ENCODE data around the gene CACNA1G.

Gene CACNA1G

DNA sequence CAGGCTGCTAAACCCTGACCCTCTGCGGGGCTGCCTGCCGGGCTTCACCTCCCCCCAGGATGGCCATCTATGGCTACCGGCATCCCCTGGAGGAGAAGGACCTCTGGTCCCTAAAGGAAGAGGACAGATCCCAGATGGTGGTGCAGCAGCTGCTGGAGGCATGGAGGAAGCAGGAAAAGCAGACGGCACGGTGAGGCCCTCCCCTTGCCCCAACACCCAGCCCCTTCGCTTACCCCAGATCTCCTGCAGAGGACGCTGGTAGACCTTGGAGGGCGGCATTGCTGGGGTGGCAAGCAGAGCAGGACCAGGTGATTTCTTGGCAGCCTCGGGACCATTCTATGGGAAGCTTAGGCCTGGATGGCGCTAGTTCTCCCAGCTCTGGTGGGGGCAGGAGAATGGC lies 98.7 kb downstream of the CACNA1G start:
- no peak for DNase-seq

DNA sequence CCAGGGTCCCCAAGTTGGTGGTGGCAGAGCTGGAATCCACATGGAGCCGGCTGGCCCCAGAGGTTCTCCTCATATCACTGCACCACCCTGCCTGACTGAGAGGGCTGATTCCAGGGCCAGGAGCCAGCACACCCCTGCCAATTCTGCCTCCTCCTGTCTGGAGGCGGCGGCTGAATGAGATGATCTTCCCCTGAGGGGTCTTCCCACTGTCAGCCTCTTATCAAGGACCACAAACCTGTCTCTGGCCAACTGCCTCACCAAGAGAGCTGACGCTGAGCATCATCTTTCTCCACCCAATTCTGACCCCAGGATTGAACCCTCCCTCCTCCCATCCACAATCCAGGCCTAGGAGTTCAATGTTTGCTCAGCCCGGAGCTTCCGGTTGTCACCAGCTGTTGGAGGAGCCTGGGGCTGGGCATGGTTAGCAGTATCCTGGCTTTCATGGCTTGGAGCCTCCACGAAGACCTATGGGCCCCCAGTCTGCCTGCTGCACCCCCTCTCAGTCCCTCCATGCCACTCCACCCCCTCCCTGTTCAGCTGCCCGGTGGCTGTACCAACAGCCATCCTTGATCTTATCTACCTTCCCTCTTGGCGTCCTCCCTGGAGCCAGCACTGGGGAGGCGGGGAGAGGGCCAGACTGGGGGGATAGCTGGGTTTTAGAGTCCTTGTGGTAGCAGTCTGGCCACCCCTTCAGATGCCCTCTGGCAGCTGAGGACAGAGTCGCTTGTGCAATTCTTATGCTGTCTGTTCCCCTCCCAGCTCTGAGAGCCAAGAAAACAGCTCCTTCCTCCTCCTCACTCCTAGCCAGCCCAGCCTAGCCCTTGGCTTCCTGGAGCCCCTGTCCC lies 99.7 kb downstream of the CACNA1G start:
- DNase-seq, result no peak

DNA sequence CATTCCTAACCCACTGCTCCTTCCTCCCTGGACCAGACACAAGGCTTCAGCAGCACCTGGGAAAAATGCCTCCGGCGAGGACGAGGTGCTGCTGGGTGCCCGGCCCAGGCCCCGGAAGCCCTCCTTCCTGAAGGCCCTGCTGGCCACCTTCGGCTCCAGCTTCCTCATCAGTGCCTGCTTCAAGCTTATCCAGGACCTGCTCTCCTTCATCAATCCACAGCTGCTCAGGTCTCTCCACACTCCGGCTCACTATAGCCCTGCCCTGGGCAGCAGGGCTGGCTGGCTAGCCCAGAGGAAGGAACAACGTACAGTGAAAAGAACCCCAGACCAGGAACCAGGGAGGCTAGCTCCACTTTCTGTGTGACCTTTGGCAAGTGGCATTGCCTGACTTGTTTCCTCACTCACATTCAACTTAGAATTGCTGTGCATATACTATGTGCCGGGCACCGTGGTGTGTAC lies 100.4 kb downstream of the CACNA1G start:
- DNase-seq, result no peak

DNA sequence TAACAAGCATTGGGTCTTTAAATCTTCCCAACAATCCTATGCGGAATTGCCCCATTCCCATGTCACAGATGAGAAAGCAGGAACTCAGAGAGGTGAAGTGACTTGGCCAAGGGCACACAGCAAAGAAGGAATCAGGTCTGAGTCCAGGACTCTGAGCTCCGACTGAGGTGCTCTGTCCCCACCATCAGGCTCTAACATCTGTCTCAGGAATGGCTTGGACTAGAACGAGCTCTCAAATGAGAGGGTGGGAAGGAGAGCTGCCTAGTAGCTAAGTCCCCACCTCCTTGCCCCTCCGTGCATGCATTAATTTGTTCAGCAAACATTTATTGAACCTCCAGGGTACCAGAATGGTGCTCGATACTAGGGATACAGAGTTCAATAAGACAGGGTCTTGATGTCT lies 100.8 kb downstream of the CACNA1G start:
- DNase-seq, result no peak

- no peak for DNase-seq
Observed at GRCh38 chr17:50661795-50662391, 101.4 kb downstream of the CACNA1G start.

DNA sequence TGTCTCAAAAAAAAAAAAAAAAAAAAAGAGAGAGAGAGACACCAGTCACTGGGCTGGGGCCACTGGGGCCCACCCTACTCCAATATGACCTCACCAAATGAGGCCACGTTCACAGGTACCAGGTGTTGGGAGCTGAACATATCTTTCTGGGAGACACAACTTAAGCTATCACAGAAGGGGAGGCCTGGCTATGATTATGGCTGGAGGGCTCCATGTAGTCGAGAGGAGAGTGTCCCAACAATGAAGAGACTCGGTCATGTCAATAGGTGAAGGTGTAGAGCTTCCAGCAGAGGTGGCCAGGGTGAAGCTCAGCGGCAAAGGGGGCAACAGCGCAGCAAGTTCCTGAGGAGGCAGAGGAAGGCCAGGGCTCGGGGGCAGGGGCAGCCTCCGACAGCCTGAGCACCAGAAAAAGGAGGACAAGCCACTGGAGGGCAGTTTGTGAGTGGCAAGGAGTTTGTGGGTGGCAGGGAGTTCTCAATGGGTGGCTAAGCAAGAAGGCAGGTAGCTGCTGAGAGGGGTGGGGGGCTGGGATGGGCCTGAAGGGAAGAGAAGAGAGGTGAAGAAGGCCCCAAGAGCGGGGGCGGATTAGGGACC lies 102.2 kb downstream of the CACNA1G start:
- DNase-seq, result no peak

DNA sequence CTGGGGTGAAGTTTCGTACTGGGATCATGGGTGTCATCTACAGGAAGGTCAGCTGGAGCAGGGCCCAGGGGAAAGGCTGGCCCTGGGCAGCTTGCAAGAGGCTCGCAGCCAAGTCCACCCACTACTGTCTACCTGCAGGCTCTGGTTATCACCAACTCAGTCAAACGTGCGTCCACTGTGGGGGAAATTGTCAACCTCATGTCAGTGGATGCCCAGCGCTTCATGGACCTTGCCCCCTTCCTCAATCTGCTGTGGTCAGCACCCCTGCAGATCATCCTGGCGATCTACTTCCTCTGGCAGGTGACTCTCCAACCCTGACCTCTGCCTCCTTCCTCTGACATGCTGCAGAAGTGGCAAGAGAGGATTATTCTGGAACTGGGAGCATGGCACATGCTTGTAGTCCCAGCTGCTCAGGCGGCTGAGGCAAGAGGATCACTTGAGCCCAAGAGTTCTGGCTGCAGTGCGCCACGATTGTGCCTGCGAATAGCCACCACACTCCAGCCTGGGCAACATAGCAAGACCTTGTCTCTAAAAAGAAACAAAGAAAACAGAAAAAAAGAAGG lies 103.4 kb downstream of the CACNA1G start:
- no peak for DNase-seq

DNA sequence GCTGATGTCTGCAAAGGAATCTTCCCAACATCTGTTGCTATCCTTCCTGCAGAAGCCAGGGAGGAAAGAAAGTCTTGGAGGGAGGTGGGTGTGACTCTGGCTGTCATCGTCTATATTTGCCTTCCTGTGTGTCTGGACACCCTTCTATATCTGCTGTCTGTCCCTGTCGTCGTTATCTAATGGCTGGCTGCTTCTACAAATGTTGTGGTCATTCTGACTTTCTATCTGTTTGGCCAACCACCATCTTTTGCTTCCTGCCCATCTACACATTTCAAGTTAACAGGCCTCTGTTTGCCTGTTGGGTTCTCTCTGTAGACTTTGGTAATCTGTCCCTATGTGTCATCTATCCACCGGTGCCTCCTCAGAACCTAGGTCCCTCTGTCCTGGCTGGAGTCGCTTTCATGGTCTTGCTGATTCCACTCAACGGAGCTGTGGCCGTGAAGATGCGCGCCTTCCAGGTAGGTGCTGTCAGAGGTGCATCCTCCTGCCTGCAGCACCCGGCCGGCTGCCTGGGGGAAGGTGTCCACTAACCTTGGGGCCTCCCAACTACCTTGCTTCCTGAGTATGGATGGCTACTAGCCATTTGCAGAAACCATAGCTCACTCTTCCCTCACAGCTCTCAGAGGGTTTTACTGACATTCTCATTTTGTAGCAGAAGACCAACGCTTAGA lies 104.4 kb downstream of the CACNA1G start:
- DNase-seq, result no peak

GRCh38 chr17:50665838-50666237 lies 105.3 kb downstream of the CACNA1G start:
- no peak for DNase-seq

GRCh38 chr17:50666316-50666715 lies 105.8 kb downstream of the CACNA1G start:
- no peak for DNase-seq

GRCh38 chr17:50667259-50668024 lies 106.9 kb downstream of the CACNA1G start:
- DNase-seq, result no peak

DNA sequence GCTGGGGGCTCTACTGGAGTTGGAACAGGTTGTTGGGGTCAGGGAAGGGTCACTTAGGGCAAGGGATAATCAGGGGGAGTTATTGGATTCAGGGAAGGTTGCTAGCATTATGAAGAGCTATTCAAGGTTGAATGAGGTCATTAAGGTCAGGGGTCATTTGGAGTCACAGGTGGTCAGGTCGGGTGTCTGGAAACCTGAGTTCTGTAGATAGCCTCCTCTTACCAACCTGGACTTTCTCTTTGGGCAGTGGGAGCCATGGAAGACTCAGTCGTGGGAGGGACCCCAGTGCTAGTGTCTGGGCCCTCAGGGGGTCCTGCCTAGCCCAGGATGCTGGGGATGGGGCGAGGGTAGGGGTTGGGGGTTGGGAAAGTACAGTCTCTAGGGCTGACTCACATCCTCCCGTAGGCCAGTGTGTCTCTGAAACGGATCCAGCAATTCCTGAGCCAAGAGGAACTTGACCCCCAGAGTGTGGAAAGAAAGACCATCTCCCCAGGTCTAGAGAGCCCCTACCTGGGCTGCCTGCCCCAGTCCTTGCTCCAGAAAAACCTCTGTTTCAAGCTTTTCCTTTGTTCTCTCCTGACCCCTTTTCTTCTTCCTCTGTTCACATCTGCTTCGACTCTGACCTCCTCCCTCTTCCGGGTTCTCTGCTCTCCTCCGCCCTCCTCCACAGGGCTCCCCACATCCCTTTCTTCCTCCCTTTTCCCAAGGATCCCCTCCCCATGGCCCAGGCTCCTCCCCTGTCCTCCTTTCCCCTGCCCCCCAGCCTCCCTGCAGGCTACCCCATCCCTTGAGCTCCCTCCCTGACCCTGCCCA lies 107.7 kb downstream of the CACNA1G start:
- no peak for DNase-seq

DNA sequence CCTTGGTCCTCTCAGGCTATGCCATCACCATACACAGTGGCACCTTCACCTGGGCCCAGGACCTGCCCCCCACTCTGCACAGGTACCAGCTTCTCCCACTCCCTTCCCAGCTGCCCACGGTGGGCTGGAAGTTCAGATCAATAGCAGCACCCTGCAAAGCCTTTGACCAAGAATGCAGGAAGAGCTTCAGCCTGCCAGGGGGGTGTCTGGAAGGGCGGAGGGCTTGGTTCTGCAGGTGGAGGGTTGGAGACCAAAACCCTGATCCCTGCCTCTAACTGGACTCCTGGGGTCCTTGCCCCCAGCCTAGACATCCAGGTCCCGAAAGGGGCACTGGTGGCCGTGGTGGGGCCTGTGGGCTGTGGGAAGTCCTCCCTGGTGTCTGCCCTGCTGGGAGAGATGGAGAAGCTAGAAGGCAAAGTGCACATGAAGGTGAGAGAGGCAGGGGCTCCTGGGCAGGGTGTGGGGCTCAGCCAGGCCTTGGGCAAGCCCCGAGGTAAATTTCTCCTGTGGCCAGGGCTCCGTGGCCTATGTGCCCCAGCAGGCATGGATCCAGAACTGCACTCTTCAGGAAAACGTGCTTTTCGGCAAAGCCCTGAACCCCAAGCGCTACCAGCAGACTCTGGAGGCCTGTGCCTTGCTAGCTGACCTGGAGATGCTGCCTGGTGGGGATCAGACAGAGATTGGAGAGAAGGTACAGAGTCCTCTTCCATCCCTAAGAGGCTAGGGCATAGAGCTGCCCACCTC lies 108.5 kb downstream of the CACNA1G start:
- no peak for DNase-seq

DNA sequence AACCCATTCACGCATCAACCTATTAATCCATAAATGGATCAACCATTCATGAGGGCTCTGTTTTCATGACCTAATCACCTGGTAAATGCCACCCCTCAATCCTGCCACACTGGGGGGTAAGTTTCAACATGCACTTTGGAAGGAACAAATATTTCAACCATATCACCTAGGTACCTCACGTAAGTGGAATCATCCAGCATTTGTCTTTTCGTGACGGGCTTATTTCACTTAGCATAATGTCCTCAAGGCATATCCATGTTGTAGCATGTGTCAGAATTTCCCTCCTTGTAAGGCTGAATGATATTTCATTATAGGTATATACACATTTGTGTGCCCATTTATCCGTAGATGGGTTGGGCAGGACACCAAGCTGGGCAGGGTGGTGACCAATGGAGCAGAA lies 111.6 kb downstream of the CACNA1G start:
- DNase-seq, result no peak

GRCh38 chr17:50672831-50673551 lies 112.5 kb downstream of the CACNA1G start:
- no peak for DNase-seq

- no peak for DNase-seq
Observed at GRCh38 chr17:50675190-50675589, 114.7 kb downstream of the CACNA1G start.

DNA sequence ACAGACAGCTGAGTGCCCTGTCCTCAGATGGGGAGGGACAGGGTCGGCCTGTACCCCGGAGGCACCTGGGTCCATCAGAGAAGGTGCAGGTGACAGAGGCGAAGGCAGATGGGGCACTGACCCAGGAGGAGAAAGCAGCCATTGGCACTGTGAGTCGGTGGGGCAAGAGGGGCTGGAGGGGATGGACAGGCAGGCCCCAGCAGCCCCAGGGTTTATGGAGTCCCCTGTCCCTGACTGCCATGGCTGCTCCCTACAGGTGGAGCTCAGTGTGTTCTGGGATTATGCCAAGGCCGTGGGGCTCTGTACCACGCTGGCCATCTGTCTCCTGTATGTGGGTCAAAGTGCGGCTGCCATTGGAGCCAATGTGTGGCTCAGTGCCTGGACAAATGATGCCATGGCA lies 115.1 kb downstream of the CACNA1G start:
- no peak for DNase-seq

DNA sequence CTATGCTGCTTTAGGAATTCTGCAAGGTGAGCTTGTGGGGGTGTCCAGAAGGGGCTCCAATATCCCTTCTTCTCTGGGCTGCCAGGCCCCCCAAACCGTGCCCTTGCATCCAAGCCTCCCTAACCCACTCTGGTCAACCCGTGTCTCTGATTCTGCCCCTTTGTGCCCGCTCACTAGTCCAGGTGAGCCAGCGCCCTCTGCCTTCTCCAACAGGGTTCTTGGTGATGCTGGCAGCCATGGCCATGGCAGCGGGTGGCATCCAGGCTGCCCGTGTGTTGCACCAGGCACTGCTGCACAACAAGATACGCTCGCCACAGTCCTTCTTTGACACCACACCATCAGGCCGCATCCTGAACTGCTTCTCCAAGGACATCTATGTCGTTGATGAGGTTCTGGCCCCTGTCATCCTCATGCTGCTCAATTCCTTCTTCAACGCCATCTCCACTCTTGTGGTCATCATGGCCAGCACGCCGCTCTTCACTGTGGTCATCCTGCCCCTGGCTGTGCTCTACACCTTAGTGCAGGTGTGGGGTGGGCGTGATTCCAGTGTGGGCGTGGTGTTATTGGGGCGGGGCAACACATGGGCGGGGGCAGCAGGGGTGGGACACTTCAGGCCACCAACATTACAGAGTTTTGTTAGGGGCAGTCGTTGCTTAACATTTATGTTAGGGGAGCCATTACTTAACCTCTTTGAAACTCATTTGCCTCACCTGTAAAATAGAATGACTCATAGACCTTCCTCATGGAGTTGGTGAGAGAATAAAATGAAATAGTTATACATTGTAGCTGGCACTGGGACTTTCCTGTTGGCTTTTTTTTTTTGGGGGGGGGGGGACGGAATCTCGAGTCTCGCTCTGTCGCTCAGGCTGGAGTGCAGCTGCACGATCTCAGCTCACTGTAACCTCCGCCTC lies 115.8 kb downstream of the CACNA1G start:
- DNase-seq, result no peak

Measured in NCI-H1417 treated with DMSO at 0.1 percent for 48 hours (cell line).